HepG2 (cell line): Measurements from ENCODE around the gene PLAC9. TPM values are rescaled to one million over a fixed set of nuclear protein-coding genes. Genes with fewer than 3 reads are reported as not detected.

Source experiments
- ATAC-seq: fragments of 200-7000 bp; cut with Tn5 transposase; 3 replicates; pipeline ENCODE4 v1.9.1; 2020; ENCODE audit warnings: mild to moderate bottlenecking, moderate library complexity
- BruUV-seq: library from RNA; stranded (reverse); fragments of 400-500 nt; replicated peaks from 2 replicates; lab custom pipeline; 2021; lab: Mats Ljungman, UMichigan
- CTCF ChIA-PET: fragments of 300-600 bp; formaldehyde crosslinking; extraction: SDS; loops from one replicate; lab custom pipeline; 2021; ENCODE audit warnings: low total read pairs, inconsistent platforms, low intra/inter-chr PET ratio; lab: Yijun Ruan, JAX
- POLR2A ChIA-PET: fragments of 350-600 bp; sonication (Branson Sonifier 250); formaldehyde crosslinking; loops from one replicate; lab custom pipeline; 2020; ENCODE audit warnings: antibody characterized with exemption, inconsistent platforms; lab: Yijun Ruan, JAX
- DNase-seq: peaks from one replicate; pipeline ENCODE4 v3.0.0-alpha.2; 2015; ENCODE audit warnings: low spot score
- FAIRE-seq: peaks from 3 replicates; lab custom pipeline; 2011; peaks lifted over from hg19 to GRCh38; lab: Jason Lieb, UNC
- H2AFZ ChIP-seq: one replicate; pipeline ENCODE4 v1.6.1; 2011; ENCODE audit warnings: low read length, inconsistent platforms
- H3K27ac ChIP-seq: fragments of 300-600 bp; 3 replicates; pipeline ENCODE4 v1.8.0; 2011; ENCODE audit warnings: mixed run types, mild to moderate bottlenecking, mixed read lengths, low read length, inconsistent platforms; ENCODE audit not compliant: insufficient read depth; ENCODE audit errors: extremely low read length
- H3K27me3 ChIP-seq, 2 experiments: fragments of 200-600 bp in 1 of 2; 2 replicates in 1 of 2; 3 replicates in 1 of 2; pipeline versions ENCODE4 v1.6.0 to v1.8.0; 2011; ENCODE audit warnings: low read length in 2 of 2, mild to moderate bottlenecking in 2 of 2, moderate library complexity in 2 of 2, inconsistent platforms in 1 of 2; ENCODE audit not compliant: insufficient read depth in 2 of 2, control insufficient read depth in 1 of 2
- H3K36me3 ChIP-seq, 2 experiments: fragments of 200-600 bp in 1 of 2; replicated peaks in 1 of 2; 2 replicates in 1 of 2; 3 replicates in 1 of 2; pipeline versions ENCODE4 v1.5.1 to v1.8.0; 2011; ENCODE audit warnings: low read length in 2 of 2, inconsistent platforms in 1 of 2; ENCODE audit not compliant: insufficient read depth in 2 of 2, control insufficient read depth in 1 of 2
- H3K4me1 ChIP-seq: 2 replicates; pipeline ENCODE4 v1.5.1; 2012; ENCODE audit warnings: low read length, inconsistent platforms; ENCODE audit not compliant: insufficient read depth
- H3K4me2 ChIP-seq: 2 replicates; pipeline ENCODE4 v1.6.0; 2011; ENCODE audit warnings: low read depth, low read length, inconsistent platforms
- H3K4me3 ChIP-seq, 3 experiments: fragments of 200-600 bp in 1 of 3; sonication (generic), shearing (Covaris generic) in 1 of 3; replicated peaks in 1 of 3; 2 replicates each; pipeline ENCODE4 v1.5.1; 2011 to 2016; ENCODE audit warnings: low read length in 3 of 3, inconsistent platforms in 2 of 3, low read depth in 2 of 3, mild to moderate bottlenecking in 2 of 3, control low read depth in 1 of 3, mixed read lengths in 1 of 3; ENCODE audit not compliant: insufficient read depth in 1 of 3
- H3K79me2 ChIP-seq: one replicate; pipeline ENCODE4 v1.6.1; 2011; ENCODE audit warnings: low read length, inconsistent platforms; ENCODE audit not compliant: insufficient read depth
- H3K9ac ChIP-seq: 2 replicates; pipeline ENCODE4 v1.6.0; 2011; ENCODE audit warnings: mild to moderate bottlenecking, low read depth, low read length, inconsistent platforms; ENCODE audit not compliant: insufficient read depth
- H3K9me3 ChIP-seq: 2 replicates; pipeline ENCODE4 v1.5.1; 2012; ENCODE audit warnings: mild to moderate bottlenecking, low read length
- H4K20me1 ChIP-seq: 2 replicates; pipeline ENCODE4 v1.6.0; 2011; ENCODE audit warnings: inconsistent platforms, mild to moderate bottlenecking, low read length, moderate library complexity; ENCODE audit not compliant: insufficient read depth
- EP300 ChIP-seq, 3 experiments: sonication (generic) in 1 of 3; formaldehyde crosslinking in 1 of 3; IDR thresholded peaks; 2 replicates each; pipeline versions ENCODE4 v1.5.1 to v1.6.1; 2011 to 2020; ENCODE audit warnings: low read depth in 2 of 3, low read length in 2 of 3, borderline replicate concordance in 1 of 3, improper control_type of control experiment in 1 of 3, mild to moderate bottlenecking in 1 of 3, missing genetic modification reagents in 1 of 3, moderate library complexity in 1 of 3
- FIP1L1 ChIP-seq: fragments of 200-400 bp; formaldehyde crosslinking; IDR thresholded peaks from 2 replicates; pipeline ENCODE4 v1.6.1; 2018; ENCODE audit warnings: low read depth, mild to moderate bottlenecking, low read length, moderate library complexity, borderline replicate concordance; ENCODE audit not compliant: insufficient read depth
- FOXJ3 ChIP-seq: sonication (generic); formaldehyde crosslinking; IDR thresholded peaks from 2 replicates; pipeline ENCODE4 v1.4.0; 2020; ENCODE audit warnings: missing genetic modification reagents, mild to moderate bottlenecking, borderline replicate concordance
- NCOA5 ChIP-seq: sonication (generic); formaldehyde crosslinking; IDR thresholded peaks from 2 replicates; pipeline ENCODE4 v1.4.0; 2020; ENCODE audit warnings: missing genetic modification reagents
- NFAT5 ChIP-seq: sonication (generic); formaldehyde crosslinking; IDR thresholded peaks from 2 replicates; pipeline ENCODE4 v1.4.0; 2020; ENCODE audit warnings: missing genetic modification reagents
- ZBTB43 ChIP-seq: sonication (generic); formaldehyde crosslinking; conservative IDR thresholded peaks from 2 replicates; pipeline ENCODE4 v1.4.0; 2020; ENCODE audit warnings: missing genetic modification reagents
- ZEB1 ChIP-seq: IDR thresholded peaks from 2 replicates; pipeline ENCODE4 v1.6.1; 2012; ENCODE audit warnings: mild to moderate bottlenecking, low read depth, inconsistent platforms; ENCODE audit not compliant: insufficient replicate concordance
- ZFP82 ChIP-seq: sonication (generic); formaldehyde crosslinking; IDR thresholded peaks from 2 replicates; pipeline ENCODE4 v1.5.1; 2020; ENCODE audit warnings: mild to moderate bottlenecking, missing genetic modification reagents, borderline replicate concordance
- ZKSCAN5 ChIP-seq: sonication (generic); formaldehyde crosslinking; IDR thresholded peaks from 2 replicates; pipeline ENCODE4 v1.5.1; 2020; ENCODE audit warnings: mild to moderate bottlenecking, missing genetic modification reagents
- ZNF276 ChIP-seq: sonication (generic); formaldehyde crosslinking; IDR thresholded peaks from 2 replicates; pipeline ENCODE4 v1.4.0; 2020; ENCODE audit warnings: mild to moderate bottlenecking, low read depth, missing genetic modification reagents
- ZNF326 ChIP-seq: sonication (generic); formaldehyde crosslinking; IDR thresholded peaks from 2 replicates; pipeline ENCODE4 v1.4.0; 2020; ENCODE audit warnings: missing genetic modification reagents, borderline replicate concordance
- ZNF343 ChIP-seq: sonication (generic); formaldehyde crosslinking; IDR thresholded peaks from 2 replicates; pipeline ENCODE4 v1.4.0; 2020; ENCODE audit warnings: mild to moderate bottlenecking, missing genetic modification reagents
- ZNF549 ChIP-seq: sonication (generic); formaldehyde crosslinking; IDR thresholded peaks from 2 replicates; pipeline ENCODE4 v1.5.0; 2020; ENCODE audit warnings: missing genetic modification reagents
- ZNF607 ChIP-seq: sonication (generic); formaldehyde crosslinking; IDR thresholded peaks from 2 replicates; pipeline ENCODE4 v1.5.1; 2020; ENCODE audit warnings: missing genetic modification reagents, mild to moderate bottlenecking, borderline replicate concordance
- ZZZ3 ChIP-seq: sonication (generic); formaldehyde crosslinking; IDR thresholded peaks from 2 replicates; pipeline ENCODE4 v1.4.0; 2020; ENCODE audit warnings: missing genetic modification reagents, mild to moderate bottlenecking, borderline replicate concordance
- WGBS: methylation state at CpG from one replicate; pipeline ENCODE4 v1.1.6; 2017; ENCODE audit warnings: low lambda C conversion rate; 5-methylcytosine and 5-hydroxymethylcytosine counted together
- in situ Hi-C: cut with HindIII; loops from 2 replicates; pipeline ENCODE4 v1.10.0; 2017; ENCODE audit warnings: low pct_unique_long_range_greater_than_20kb; ENCODE audit not compliant: extremely low pct_ligation_motif_present
- intact Hi-C: fragments of 100-400 bp; cut with micrococcal nuclease; formaldehyde crosslinking; loops from one replicate; pipeline ENCODE4 v1.10.0; 2022; ENCODE audit not compliant: unreplicated experiment
- polyA plus RNA-seq, 8 experiments: library from polyadenylated mRNA; depleted of rRNA in 3 of 8; stranded (reverse) in 7 of 8; unstranded in 1 of 8; fragments of >200 nt; fragmentation: Illumina TruSeq in 4 of 8; extraction: Trizol in 4 of 8; gene quantifications; 2 replicates each; pipeline versions ENCODE4 v1.2.1 to v1.2.3, GENCODE V29; 2011 to 2016; ENCODE audit warnings: low read depth in 4 of 8, missing spikeins in 1 of 8, mixed read lengths in 1 of 8; ENCODE audit not compliant: insufficient read depth in 1 of 8
- total RNA-seq, 5 experiments: library from RNA; depleted of rRNA; stranded (reverse); fragments of >200 nt; fragmentation: Illumina TruSeq; extraction: Trizol; gene quantifications; 2 replicates each; pipeline ENCODE4 v1.2.3, GENCODE V29; 2016; ENCODE audit warnings: low read depth in 1 of 5

The PLAC9 gene
- total and polyA plus RNA-seq, 2 of the 13 experiments (the other 11 are each of a cell fraction or from before 2014, with no cell fraction given): not detected

GRCh38 chr10:80184291-80184690, 51.8 kb downstream of the PLAC9 start:
- Histone ChIP-seq H3K27me3 (no peaks in the 10 kb centered on the region), H3K27ac (no peak overlapping the region), H3K9me3 (no peaks in the 10 kb centered on the region), H3K79me2 (peaks cover 27% of the 10 kb centered on the region), H3K4me2 (no peak overlapping the region), H3K4me1 (peaks cover 14% of the 10 kb centered on the region; the same call in 1 of the 2 replicates), H4K20me1 (peaks cover 8% of the 10 kb centered on the region), H2AFZ (no peak overlapping the region), H3K36me3 (no peaks in the 10 kb centered on the region), H3K4me3 (no peak overlapping the region), H3K9ac (no peak overlapping the region)
- DNase-seq: no peak
- ChIA-PET POLR2A (no interaction called here), CTCF (no interaction called here)
- ATAC-seq: no peak
- WGBS: 95% methylated on average over 4 of the region's 4 CpGs
- no peak for FAIRE-seq
- no TSS peak for BruUV-seq
- in situ Hi-C loops (no loop called here), intact Hi-C loops (no loop called here)
- no peak for TF ChIP-seq ZFP82 (CRISPR knock-in tag)
- no peak for TF ChIP-seq ZEB1
- TF ChIP-seq ZZZ3: no peak
- TF ChIP-seq FIP1L1: no peak
- TF ChIP-seq ZKSCAN5 (CRISPR knock-in tag): no peak
- TF ChIP-seq ZNF607 (CRISPR knock-in tag): no peak
- TF ChIP-seq ZNF343 (CRISPR knock-in tag): no peak
- TF ChIP-seq ZBTB43 (CRISPR knock-in tag): no peak
- TF ChIP-seq ZNF326: no peak
- TF ChIP-seq EP300 (IDR thresholded peaks at IDR 0.05; ENCODE audit: low read depth in 2 of 2, low read length in 2 of 2): no peak
- TF ChIP-seq EP300 (CRISPR knock-in tag; IDR thresholded peaks at IDR 0.05; ENCODE audit: borderline replicate concordance): no peak
- TF ChIP-seq ZNF276 (CRISPR knock-in tag): no peak
- no peak for TF ChIP-seq NFAT5
- no peak for TF ChIP-seq FOXJ3 (CRISPR knock-in tag)
- TF ChIP-seq ZNF549 (CRISPR knock-in tag): no peak
- no peak for TF ChIP-seq NCOA5
